NCI-H510A (cell line): ENCODE measurements around the gene ZCRB1.

Experiments
- DNase-seq: peaks from one replicate; lab custom pipeline; 2025; lab: John Stamatoyannopoulos, UW

ZCRB1 gene

DNA sequence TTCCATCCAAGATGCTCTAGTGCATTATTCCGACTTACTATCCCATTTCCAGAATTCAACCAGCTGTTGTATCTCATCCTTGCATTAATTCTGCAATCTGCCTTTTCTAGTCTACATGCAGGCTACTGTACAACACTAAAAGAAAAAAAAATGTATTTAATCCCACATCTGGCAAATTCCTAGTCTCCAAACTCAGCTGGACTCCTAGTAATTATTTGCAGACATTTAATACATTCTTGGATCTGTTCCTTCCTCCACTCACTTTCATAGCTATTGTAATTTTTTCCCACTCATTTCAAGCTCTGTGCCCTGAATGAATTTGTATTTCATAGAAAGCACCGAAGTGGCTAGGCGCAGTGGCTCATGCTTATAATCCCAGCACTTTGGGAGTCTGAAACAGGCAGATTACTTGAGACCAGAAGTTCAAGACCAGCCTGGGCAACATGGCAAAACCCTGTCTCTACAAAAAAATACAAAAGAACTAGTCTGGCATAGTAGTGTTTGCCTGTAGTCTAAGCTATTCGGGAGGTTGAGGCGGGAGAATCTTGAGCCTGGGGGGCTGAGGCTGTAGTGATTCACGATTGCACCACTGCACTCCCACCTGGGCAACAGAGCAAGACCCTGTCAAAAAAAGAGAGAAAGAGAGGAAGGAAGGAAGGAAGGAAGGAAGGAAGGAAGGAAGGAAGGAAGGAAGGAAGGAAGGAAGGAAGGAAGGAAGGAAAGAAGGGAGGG, 48.3 kb downstream of the ZCRB1 start:
- DNase-seq, result no peak

DNA sequence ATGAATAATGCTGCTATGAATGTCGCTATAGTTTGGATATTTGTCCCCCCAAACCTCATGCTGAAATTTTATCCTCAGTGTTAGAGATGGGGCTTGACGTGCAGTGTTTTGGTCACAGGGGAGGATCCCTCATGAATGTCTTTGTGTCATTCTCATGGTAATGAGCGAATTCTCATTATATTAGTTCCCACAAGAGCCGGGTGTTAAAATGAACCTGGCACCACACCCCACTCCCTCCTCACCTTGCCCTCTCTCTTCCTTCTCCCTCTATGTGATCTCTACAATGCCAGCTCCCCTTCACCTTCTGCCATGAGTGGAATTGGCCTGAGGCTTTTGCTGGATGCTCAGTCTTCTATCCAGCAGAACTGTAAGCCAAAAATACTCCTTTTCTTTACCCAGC, 50.4 kb downstream of the ZCRB1 start:
- no peak for DNase-seq

DNA sequence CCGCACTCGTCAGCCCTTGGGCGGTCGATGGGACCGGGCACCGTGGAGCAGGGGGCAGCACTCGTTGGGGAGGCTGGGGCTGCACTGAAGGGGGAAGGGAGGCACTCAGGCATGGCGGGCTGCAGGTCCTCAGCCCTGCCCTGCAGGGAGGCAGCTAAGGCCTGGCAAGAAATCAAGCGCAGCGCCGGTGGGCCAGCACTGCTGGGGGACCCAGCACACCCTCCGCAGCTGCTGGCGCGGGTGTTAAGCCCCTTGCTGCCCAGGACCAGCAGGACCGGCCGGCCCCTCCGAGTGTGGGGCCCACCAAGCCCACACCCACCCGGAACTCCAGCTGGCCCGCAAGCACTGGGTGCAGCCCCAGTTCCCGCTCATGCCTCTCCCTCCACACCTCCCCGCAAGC, 52.2 kb downstream of the ZCRB1 start:
- no peak for DNase-seq

DNA sequence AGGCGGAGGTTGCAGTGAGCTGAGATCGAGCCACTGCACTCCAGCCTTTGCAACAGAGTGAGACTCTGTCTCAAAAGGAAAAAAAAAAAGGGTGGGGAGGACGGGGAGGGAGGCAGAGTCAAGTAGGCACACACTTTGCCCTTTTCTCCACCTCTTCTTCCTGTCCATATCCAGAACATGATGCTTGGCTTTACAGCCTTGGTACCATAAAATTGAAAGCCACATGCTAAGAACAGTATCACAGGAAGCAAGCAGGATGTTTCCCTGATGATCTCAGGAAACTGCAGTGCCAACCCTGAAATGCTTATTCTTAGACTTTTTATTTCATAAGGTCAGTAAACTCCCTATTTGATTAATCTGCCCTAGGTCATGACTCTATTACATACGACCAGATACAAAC, 55.3 kb downstream of the ZCRB1 start:
- no peak for DNase-seq

DNA sequence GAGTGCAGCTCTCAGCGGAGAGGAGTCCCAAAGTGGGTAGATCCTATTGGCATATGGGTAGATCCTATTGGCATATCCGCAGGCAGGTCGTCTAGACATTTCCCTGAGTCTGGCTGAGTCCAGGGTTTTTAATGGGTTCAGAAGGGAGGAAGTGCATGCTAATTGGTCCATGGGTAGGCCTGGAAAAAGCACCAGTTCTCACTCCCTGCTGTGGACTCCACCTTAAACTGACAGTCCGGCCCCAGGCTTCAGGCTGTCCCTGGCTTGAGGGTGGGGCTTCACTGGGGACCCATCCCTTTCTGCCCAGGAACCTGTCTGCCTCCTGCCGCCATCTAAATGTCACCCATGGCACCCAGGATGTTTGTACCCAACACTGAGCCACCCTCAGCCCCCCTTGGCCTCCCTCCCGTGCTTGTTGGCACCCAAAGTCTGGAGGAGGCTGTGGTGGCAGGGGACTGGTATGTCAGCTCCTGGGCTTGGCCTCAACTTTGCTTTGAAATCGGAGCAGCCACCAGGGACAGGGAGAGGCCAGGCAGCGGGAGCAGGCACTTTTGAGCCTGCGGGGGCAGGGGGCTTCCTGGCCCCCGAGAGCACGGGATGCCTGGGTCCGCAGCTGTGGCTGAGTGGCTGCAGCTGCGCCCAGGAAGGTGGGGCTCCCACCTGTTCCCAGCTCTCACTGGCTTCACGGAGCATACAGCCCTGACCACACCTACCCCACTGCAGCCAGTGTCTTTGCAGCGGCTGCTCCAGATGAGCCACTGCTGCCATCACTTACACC, 58.3 kb downstream of the ZCRB1 start:
- DNase-seq, result no peak

DNA sequence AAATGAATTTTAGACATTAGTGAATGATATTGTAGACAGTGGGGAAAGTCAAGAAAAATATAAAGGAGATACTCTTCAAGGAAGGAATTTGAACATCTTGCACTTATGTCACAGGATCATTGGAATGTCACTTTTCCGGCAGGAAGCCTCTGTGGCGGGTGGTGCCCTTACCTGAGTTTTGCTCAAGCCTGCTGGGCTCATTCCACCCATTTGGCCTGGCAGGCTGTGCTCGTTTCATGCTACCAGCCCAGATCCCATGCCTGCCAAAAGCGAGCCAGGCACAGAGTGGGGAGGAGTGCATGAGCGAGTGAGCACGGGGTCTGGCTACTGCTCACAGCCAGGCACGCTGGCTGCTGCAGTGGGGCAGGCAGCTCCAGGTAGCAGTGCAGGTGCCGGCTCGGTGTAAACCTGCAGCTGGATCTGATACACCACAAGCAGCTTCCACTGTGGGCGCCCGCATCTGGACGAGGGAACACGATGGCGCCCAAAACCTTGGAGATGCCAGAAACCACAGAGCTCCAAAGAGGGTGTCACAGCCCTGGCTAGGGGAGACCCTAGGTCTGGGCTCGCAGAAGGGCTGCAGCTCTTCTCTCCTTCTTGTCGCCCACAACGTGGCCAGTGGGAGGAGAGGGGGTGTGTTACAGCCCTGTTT, 59.2 kb downstream of the ZCRB1 start:
- no peak for DNase-seq

DNA sequence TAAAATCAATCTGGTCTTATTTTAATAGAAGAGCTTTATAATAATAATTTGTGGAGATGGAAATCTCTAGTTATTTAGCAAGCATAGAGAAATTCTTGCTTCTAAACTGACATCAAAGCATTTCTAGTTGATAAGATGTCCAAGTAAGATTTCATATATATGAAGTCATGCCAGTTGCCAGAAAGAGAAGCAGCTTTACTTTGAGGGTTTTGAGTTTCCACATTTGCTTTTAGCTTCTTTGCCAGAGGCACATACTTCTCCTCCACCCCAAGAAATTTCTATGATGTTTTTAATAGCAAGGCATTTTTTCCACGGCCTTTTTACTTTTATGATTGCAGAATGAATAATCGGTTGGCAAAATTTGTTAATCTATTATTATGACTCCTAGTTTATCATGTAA, 63.6 kb downstream of the ZCRB1 start:
- DNase-seq, result no peak
